Cardiac muscle cell (in vitro differentiated cells and primary cell): ENCODE data around the gene CD93. TPM values are rescaled to one million over a fixed set of nuclear protein-coding genes. Genes with fewer than 3 reads are reported as not detected.

Source experiments
- DNase-seq, 2 donors: peaks; one replicate each; pipeline versions ENCODE4 v3.0.0 to v3.0.0-alpha.2; 2010 to 2017; ENCODE audit warnings: low read depth in 1 of 2, low spot score in 1 of 2
- H3K27ac ChIP-seq: fragments of 200-600 bp; sonication (generic); 2 replicates; pipeline ENCODE4 v1.5.1; 2016
- H3K27me3 ChIP-seq: fragments of 200-600 bp; sonication (generic); 2 replicates; pipeline ENCODE4 v1.6.0; 2016; ENCODE audit warnings: control low read depth
- H3K36me3 ChIP-seq: fragments of 200-600 bp; sonication (generic); 2 replicates; pipeline ENCODE4 v1.5.1; 2016; ENCODE audit warnings: control low read depth
- H3K4me1 ChIP-seq: fragments of 200-600 bp; sonication (generic); 2 replicates; pipeline ENCODE4 v1.8.1; 2017; ENCODE audit warnings: low read depth, mild to moderate bottlenecking, mixed run types
- H3K4me3 ChIP-seq: fragments of 200-600 bp; sonication (generic); 2 replicates; pipeline ENCODE4 v1.5.1; 2016; ENCODE audit warnings: mild to moderate bottlenecking
- H3K9me3 ChIP-seq: fragments of 200-600 bp; sonication (generic); 2 replicates; pipeline ENCODE4 v1.5.1; 2017; ENCODE audit warnings: low read depth, mild to moderate bottlenecking, control low read depth
- polyA plus RNA-seq: library from polyadenylated mRNA; unstranded; fragments of >200 nt; fragmentation: Nextera tagmentation; extraction: Ambion mirVana; gene quantifications from 2 replicates; pipeline ENCODE4 v1.2.1, GENCODE V29; 2016
- total RNA-seq: library from RNA; depleted of rRNA; stranded (reverse); fragments of >200 nt; gene quantifications from 2 replicates; pipeline ENCODE4 v1.2.3, GENCODE V29; 2016
- TF ChIP-seq, protein P1 (sequence below): IDR thresholded peaks from 2 replicates; pipeline ENCODE4 v1.5.1; 2012; ENCODE audit warnings: low read depth, mild to moderate bottlenecking, low read length

CD93 gene
- total and polyA plus RNA-seq, 2 experiments from 2014 or later = 0.15 to 0.63 TPM

DNA sequence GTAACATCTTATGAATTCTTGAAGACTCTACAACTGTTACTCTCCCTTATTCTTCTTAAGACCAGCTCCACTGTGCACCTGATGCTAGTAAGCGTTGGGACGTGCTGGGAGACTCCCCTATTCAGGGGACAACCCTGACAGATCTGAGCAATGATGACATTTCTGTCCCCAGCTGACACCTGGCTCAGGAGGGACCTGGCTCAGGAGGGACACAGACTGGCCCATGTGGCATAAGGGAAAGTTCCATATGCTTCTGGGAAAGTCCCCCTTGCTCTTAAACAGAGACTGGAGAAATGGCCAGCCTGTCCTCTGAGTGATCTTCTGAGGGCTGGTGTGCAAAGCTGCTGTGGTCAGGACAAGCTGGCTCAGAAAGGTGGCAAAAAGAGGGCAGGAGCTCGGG lies 10.0 kb upstream of the CD93 start:
- no peaks in the 10 kb centered on the region for H3K36me3 ChIP-seq
- H3K27me3 ChIP-seq = no peaks in the 10 kb centered on the region
- H3K4me3 ChIP-seq = no peak overlapping the region
- TF ChIP-seq, protein P1, sequence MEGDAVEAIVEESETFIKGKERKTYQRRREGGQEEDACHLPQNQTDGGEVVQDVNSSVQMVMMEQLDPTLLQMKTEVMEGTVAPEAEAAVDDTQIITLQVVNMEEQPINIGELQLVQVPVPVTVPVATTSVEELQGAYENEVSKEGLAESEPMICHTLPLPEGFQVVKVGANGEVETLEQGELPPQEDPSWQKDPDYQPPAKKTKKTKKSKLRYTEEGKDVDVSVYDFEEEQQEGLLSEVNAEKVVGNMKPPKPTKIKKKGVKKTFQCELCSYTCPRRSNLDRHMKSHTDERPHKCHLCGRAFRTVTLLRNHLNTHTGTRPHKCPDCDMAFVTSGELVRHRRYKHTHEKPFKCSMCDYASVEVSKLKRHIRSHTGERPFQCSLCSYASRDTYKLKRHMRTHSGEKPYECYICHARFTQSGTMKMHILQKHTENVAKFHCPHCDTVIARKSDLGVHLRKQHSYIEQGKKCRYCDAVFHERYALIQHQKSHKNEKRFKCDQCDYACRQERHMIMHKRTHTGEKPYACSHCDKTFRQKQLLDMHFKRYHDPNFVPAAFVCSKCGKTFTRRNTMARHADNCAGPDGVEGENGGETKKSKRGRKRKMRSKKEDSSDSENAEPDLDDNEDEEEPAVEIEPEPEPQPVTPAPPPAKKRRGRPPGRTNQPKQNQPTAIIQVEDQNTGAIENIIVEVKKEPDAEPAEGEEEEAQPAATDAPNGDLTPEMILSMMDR = no peak
- no peaks in the 10 kb centered on the region for H3K9me3 ChIP-seq
- H3K4me1 ChIP-seq = peaks cover 16% of the 10 kb centered on the region
- DNase-seq = no peak
- H3K27ac ChIP-seq = no peak overlapping the region

DNA sequence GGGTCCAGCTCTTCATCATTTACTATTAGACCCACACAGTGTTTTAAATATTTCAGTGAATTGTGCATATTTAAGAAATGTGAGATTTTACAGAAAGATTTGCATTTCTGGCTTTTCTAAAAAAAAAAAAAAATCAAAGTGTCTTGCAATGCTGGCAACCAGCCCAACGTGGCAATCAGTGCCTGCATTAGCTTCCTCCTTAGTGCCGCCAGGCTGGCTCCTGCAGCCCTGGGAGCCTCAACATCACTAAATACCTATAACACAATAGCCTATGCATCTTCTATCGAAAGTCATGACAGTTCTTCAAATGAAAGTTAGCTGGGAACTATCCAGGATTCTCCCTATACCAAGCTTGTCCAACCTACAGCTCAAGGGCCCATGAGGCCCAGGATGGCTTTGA lies 9.4 kb upstream of the CD93 start:
- H3K27me3 ChIP-seq = no peaks in the 10 kb centered on the region
- H3K27ac ChIP-seq = no peak overlapping the region
- TF ChIP-seq, protein P1 = no peak
- H3K4me1 ChIP-seq = peaks cover 16% of the 10 kb centered on the region
- no peaks in the 10 kb centered on the region for H3K9me3 ChIP-seq
- no peaks in the 10 kb centered on the region for H3K36me3 ChIP-seq
- no peak for DNase-seq
- no peak overlapping the region for H3K4me3 ChIP-seq

DNA sequence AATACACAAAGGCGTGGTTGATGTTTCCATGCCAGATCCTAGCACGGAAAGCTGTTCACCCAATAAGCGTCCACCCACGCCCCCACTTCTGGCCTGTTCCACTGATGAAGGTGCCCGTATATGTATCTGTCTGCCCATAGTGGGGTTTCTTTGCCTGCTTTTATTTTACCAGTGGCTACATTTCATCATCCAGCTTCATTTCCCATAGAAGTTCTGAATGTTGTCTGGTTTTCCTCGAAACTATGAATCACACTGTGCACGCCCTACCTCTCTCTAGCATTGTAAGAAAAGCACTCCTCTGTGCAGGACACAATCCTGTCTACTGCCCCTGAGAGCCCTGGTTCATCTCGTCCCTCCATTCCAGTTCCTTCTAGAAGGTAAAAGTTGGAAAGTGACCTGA lies 8.8 kb upstream of the CD93 start:
- no peaks in the 10 kb centered on the region for H3K9me3 ChIP-seq
- H3K36me3 ChIP-seq = no peaks in the 10 kb centered on the region
- H3K27ac ChIP-seq = no peak overlapping the region
- peaks cover 16% of the 10 kb centered on the region for H3K4me1 ChIP-seq
- no peak overlapping the region for H3K4me3 ChIP-seq
- no peaks in the 10 kb centered on the region for H3K27me3 ChIP-seq
- peak in 1 of 2 donors; percentile 58 for DNase-seq
- TF ChIP-seq, protein P1 = no peak

DNA sequence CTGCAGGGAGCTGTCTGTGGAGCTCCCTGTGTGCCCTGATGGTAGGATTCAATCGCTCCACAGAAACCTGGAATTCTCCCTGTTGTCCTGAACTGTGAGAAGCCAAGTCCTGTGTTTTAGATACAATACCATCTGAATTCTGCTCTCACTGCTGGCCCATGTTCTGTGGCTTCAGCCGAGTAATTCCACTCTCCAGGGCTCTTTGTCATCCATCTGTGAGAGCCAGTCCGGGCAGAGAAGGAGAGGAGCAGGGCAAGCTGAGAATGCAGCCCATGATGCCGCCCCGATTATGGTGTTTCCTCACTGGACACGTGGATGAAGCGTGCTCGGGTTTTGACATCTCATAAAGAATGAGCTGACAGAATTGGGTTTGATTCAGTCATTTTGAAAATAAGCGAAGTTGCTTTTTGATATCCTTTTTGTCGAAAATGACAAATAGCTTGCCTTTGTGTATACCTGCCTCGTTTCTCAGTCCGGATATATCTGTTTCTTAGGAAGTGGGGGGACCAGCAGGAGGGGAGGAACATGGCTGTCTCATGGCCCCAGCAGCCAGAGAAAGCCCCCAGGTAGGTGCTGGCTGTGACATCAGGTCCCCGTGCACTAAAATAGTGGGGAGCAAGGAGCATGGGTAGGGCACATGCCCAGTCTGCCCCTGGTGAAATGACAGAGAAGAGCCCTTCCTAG lies 8.2 kb upstream of the CD93 start:
- H3K4me1 ChIP-seq = peaks cover 16% of the 10 kb centered on the region
- TF ChIP-seq, protein P1 = no peak
- no peak for DNase-seq
- no peak overlapping the region for H3K27ac ChIP-seq
- no peaks in the 10 kb centered on the region for H3K9me3 ChIP-seq
- no peak overlapping the region for H3K4me3 ChIP-seq
- H3K36me3 ChIP-seq = no peaks in the 10 kb centered on the region
- no peaks in the 10 kb centered on the region for H3K27me3 ChIP-seq

DNA sequence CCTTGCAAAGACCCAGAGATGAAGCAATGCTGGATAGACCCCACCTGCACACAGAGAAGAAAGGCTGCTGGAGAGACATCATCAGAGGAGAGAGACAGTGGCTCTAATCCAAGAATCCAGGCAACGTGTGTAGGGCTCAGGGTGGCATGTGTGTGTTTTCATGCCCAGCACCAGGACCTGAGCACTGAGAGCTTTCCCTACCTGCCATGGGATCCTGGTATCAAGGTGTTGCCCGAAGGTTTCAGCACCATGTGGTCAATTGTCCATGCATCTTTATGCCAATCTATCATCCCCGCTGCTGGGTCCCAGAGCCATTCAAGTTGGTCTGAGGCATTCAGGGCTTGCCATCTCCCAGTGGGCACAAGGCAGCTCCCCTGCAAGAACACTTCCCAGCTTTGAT lies 7.5 kb upstream of the CD93 start:
- Histone ChIP-seq H3K9me3 (no peaks in the 10 kb centered on the region), H3K4me1 (peaks cover 16% of the 10 kb centered on the region), H3K36me3 (no peaks in the 10 kb centered on the region), H3K27ac (no peak overlapping the region), H3K4me3 (no peak overlapping the region), H3K27me3 (no peaks in the 10 kb centered on the region)
- TF ChIP-seq, protein P1 = no peak
- DNase-seq = no peak
